T-helper 2 cell (primary cell): ENCODE results near the gene SERPINA1.

Experiments
- DNase-seq, 5 experiments: peaks; one replicate each; pipeline versions ENCODE4 v3.0.0 to v3.0.0-alpha.2; 2012 to 2022

SERPINA1 gene

DNA sequence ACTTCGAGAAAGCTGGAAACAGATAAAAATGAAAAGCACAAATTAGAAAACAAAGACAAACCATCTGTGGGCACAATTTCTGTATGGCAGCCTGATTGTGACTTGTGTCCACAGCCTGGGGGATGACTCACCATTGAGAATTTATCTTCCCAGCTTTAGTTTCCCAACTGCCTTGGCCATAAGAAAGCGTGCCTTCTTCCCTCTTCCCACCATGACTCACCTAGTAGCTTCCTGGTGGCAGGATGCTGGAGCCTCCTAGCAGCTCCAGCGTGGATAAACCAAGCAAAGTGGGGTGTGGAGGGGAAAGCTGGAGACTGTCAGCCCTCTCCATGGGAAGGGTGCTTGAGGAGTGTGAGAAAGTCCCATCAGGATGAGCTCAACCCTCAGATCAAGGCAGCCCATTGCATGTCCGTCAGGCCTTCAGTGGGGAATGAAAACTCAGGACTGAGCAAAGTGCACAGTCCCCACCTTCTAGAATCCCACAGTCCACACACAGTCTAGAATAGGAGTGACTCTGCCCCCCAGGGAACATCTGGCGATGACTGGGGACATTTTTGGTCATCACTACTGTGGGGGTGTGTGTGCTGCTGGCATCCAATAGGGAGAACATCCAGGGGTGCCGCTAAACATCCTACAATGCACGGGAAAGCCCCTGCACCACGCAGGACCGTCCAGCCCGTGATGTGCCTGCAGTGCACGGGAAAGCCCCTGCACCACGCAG, 42.9 kb downstream of the SERPINA1 start:
- DNase-seq, result no peak

DNA sequence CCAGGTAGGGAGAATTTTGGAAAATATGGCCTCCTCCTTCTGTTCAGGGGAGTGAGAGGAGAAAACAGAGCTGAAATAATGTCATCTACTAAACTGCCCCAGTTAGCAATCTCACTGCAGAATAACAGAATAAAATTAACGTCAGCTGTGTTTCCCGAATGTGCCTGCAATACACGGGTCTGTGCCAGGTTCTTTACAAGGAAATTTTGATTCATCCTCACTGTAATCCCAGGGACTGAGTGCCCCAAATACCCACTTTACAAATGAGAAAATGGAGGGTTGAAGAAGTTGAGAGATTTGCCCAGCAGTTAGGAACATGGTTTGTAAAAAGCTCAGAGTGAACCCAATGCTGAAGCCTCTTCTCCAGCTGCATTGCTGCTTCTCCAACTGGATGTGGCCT, 44.0 kb downstream of the SERPINA1 start:
- DNase-seq, result no peak

- DNase-seq, result no peak
Measured at GRCh38 chr14:94343238-94344005, 45.0 kb downstream of the SERPINA1 start.

DNA sequence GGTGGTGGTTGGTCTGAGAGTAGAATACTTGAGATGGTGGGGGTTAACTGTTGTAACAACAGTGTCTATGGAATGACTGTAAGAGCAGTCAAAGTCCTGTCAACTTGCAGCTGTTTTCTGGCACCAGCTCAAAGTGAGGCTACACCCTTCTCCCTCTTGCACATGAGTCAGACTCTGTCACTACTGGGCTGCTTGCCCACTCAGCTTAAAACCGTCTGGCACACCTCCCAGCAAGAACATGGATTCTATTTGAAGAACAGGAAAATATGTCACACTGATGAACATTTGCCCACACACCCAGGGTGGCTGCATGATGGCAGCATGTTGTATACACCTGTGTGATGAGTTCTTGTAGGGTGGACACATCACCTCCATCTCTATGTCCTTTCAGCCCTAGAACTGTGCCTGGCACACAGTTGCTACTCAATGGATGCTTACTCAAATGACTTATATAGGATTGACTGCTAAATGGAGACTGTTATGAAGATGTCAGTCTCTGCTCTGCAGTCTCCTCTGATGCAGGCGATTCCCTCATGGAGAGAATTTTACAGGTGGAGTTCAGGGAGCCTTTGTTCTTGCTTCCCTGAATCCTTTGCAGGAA, 46.0 kb downstream of the SERPINA1 start:
- no peak for DNase-seq

- DNase-seq, result no peak
Measured at GRCh38 chr14:94341656-94342333, 46.6 kb downstream of the SERPINA1 start.

DNA sequence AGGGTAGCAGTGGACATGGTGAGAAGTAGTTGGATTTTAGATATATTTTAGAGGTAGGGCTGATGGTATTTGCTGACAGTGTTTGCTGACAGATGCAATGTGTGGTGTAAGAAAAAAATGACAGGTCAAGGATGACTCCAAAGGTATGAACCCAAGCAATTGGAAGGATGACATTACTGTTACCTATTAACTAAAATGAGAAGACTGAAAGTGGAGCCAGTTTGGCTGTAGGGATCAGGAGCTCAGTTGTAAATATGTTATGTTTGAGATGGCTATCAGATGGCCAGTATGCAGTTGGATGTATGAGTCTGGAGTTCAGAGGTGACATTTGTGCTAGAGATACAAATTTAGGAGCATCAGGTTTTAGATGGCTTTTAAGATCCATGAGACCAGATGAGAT, 47.9 kb downstream of the SERPINA1 start:
- DNase-seq, result no peak

GRCh38 chr14:94338023-94338422, 50.4 kb downstream of the SERPINA1 start:
- DNase-seq, result no peak

DNA sequence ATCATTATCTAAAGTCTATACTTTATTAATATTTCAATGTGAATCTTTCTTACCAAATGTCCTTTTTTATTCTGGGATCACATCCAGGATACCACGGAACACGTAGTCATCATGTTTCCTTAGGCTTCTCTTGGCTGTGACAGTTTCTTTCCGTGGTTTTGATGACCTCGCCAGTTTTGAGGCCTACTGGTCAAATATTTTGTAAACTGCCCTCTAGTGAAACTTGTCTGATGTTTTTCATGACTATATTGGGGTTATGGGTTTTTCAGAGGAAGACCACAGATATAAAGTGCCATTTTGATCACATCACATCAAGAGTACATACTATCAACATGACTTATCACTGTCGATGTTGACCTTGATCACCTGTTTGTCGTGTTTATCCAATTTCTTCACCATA, 51.1 kb downstream of the SERPINA1 start:
- DNase-seq, result no peak

- no peak for DNase-seq
Measured at GRCh38 chr14:94334872-94335271, 53.5 kb downstream of the SERPINA1 start.

GRCh38 chr14:94332587-94332986, 55.8 kb downstream of the SERPINA1 start:
- no peak for DNase-seq

GRCh38 chr14:94332063-94332583, 56.3 kb downstream of the SERPINA1 start:
- no peak for DNase-seq

GRCh38 chr14:94331462-94331861, 56.9 kb downstream of the SERPINA1 start:
- no peak for DNase-seq

GRCh38 chr14:94330857-94331256, 57.5 kb downstream of the SERPINA1 start:
- no peak for DNase-seq

GRCh38 chr14:94330432-94330831, 58.0 kb downstream of the SERPINA1 start:
- no peak for DNase-seq

GRCh38 chr14:94329857-94330256, 58.5 kb downstream of the SERPINA1 start:
- no peak for DNase-seq

DNA sequence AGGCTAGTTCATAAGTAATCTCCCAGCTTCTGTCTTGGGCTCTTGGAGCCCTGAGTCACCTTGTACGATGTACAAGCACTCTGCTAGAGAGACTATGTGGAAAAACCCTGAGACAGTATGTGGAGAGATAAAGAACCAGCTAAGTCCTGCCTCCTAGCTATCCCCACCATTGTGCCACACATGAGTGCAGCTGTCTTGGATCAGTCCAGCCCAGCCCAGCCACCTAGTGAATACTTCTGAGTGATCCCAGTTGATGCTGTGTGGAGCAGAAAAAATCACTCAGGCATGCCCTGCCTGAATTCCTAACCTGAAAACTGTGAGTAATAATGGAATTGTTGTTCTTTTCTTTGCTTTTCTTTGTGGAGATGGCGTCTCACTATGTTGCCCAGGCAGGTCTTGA, 60.2 kb downstream of the SERPINA1 start:
- DNase-seq, result no peak
